Esophagus squamous epithelium (tissue), 4 donors: Measurements from ENCODE around the gene CDON.

Experiments used
- CTCF ChIP-seq, 6 experiments: fragments of 450-650 bp in 4 of 6; fragments of 200-600 bp in 2 of 6; sonication (generic) in 2 of 6; IDR thresholded peaks; one replicate each; pipeline ENCODE4 v1.5.1; 2016 to 2019; ENCODE audit warnings: antibody characterized with exemption in 6 of 6, mild to moderate bottlenecking in 4 of 6, moderate library complexity in 4 of 6
- POLR2A ChIP-seq, 4 donors: fragments of 450-650 bp; IDR thresholded peaks; one replicate each; pipeline ENCODE4 v1.6.1; 2017; ENCODE audit warnings: antibody characterized with exemption in 4 of 4, mild to moderate bottlenecking in 4 of 4, moderate library complexity in 3 of 4

- no peak for TF ChIP-seq CTCF (IDR thresholded peaks at IDR 0.05)
- no peak for TF ChIP-seq POLR2A (IDR thresholded peaks at IDR 0.05)
Observed at GRCh38 chr11:126024123-126024522, 38.5 kb downstream of the CDON start.
